NK-92 (cell line): ENCODE results near the gene ZNF816.
"Not testable (repeated sequence)": the region's sequence is repeated elsewhere in the genome, so short reads cannot be mapped to it uniquely, and the experiment has no call there.

ENCODE experiments used
- DNase-seq: peaks from one replicate; lab custom pipeline; 2025; ENCODE audit not compliant: unreplicated experiment; lab: John Stamatoyannopoulos, UW

ZNF816 gene

DNA sequence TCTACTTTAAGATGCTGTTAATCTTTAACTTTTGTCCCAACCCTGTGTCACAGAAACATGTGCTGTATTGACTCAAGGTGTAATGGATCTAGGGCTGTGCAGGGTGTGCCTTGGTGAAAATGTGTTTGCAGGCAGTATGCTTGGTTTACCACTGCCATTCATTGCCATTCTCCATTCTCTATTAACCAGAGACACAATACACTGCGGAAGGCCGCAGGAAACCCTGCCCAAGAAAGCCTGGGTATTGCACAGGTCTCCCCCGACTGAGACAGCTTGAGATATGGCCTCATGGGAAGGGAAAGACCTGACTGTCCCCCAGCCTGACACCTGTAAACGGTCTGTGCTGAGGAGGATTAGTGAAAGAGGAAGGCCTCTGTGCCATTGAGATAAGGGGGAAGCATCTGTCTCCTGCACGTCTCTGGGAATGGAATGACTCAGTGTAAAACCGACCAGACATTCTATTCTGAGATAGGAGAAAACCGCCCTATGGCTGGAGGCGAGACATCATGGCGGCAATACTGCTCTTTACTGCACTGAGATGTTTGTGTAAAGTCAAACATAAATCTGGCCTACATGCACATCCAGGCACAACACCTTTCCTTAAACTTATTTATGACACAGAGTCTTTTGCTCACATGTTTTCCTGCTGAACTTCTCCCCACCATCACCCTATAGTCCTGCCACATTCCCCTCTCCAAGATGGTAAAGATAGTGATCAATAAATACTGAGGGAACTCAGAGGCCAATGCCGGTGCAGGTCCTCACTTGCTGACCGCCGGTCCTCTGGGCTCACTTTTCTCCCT, 26.3 kb downstream of the ZNF816 start:
- no peak for DNase-seq

DNA sequence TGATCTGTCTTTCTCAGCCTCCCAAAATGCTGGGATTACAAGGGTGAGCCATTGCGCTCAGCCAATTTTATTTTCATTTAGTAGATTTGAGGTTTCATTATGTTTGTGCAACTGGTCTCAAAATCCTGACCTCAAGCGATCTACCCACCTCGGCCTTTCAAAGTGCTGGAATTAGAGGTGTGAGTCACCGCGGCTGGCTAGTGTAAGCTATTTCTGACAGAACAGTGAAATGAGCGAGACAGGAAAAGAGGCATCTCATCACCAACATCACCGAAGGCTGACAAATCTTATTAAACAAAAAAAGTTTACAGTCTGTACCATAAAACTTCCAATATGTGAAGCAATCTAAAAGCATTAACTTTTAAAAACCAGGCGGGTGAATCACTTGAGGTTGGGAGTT, 27.2 kb downstream of the ZNF816 start:
- no peak for DNase-seq

DNA sequence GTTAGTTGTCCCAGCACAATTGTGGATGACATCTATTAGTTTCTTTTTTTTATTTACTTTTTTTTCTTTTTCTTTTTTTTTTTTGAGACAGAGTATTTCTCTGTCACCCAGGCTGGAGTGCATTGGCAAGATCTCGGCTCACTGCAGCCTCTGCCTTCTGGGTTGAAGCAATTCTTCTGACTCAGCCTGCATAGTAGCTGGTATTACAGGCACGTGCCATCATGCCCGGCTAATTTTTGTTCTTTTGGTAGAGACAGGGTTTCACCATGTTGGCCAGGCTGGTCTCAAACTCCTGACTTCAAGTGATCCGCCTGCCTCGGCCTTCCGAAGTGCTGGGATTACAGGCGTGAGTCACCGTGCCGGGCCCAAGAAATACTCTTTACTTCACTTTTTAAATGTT, 38.0 kb downstream of the ZNF816 start:
- DNase-seq, result not testable (repeated sequence)

DNA sequence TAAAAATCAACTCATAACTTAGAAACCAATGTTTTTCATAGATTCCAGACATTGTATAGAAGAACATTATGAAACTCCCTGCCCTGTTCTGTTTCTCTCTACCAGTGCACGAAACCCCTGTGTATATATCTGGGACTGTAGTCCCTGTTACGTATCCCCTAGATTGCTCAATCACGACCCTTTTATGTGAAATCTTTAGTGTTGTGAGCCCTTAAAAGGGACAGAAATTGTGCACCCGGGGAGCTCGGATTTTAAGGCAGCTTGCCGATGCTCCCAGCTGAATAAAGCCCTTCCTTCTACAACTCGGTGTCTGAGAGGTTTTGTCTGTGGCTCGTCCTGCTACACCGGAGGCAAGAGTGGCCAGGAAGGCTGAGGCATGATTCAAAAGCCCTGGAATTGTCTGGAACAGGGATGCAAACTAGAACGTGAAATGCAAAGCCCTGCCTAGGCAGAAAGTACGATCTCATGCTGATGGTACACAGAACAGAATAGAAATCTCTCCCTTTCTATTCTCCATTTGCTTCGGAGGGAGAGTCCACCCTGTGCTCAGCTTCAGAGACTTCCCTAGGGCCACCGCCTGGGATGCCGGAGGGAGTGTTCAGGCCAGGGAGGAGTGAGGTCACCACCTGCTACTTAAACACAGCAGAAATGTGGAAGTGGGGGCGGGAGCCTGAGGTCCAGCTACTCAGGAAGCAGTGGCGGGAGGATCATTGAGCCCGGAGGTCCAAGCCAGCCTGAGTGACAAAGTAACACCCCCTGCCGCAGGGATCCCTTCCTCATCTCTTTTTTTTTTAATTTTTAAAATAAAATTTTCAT, 38.7 kb downstream of the ZNF816 start:
- DNase-seq, result no peak

GRCh38 chr19:52922841-52923777, 39.6 kb downstream of the ZNF816 start, which contains the start of gene ZNF888:
Gene ZNF888, minus strand, starts transcription at chr19:52923428. Its CDS starts 5,555 bp downstream, at chr19:52917873.
- DNase-seq, result peak; percentile 34

DNA sequence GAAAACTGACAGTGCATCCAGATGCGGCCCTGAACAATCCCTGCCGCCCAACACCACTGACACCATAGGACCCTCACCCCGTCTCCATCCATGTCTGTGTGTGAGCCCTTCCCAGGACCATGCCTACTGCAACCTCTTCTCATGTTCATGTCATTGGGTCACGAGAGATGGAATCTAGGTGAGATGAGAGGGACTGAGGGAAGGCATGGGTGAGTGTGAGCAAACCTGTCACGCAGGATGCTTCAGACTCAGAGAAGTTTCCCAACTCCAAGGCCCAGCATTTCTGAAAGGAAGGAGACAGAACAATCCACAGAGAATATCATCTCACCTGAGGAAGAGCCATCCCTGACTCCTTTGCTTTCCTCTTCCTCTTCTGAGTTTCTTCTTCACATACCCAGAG, 45.1 kb downstream of the ZNF816 start:
- no peak for DNase-seq

- DNase-seq, result no peak
Measured at GRCh38 chr19:52910648-52911047, 52.0 kb downstream of the ZNF816 start.

DNA sequence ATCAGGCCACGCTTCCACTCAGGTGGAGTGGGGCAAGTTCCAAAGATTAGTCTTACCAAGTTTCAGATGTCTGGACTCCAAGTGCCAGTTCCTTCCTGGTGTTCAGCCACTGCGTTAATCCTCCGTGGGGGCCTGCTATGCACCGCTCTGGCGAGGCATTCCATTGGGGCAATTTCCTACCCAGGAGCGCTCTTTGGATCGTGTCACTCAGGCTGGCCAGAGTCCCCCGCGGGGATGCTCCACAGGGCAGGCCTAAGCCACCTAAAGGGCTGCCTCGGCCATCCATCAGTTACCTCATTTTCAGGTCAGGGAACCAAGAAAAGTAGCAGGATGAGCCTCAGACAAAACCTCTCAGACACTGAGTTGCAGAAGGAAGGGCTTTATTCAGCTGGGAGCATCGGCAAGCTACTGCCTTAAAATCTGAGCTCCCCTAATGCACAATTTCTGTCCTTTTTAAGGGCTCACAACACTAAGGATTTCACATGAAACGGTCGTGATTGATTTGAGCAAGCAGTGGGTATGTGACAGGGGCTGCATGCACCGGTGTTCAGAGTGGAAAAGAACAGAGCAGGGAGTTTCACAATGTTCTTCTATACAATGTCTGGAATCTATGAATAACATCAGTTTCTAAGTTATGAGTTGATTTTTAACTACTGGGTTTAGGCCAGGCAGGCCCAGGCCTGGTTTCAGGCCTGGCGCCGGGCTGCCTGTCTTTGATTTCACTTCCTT, 58.5 kb downstream of the ZNF816 start:
- not testable (repeated sequence) for DNase-seq

DNA sequence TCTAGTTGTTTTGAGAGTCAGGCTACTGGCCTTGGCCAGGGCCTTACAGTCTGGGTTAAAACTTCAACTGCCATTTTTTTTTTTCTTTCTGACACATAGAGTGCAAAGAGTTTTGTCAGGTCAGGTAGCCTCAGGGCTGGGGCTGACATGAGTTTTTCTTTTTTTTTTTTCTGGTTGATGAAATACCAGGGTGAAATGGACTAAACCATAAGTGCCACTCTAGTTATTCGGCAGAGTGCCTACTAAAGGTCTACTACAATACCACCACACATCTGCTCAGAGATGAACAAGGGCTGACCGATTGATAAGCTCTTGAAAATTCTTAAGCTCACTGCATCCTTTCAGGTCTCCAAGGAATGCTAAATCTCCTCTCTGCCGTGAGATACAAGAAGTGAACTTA, 60.8 kb downstream of the ZNF816 start:
- no peak for DNase-seq
